Karpas-422 (cell line): Measurements from ENCODE around the gene ATP23. TPM values are rescaled to one million over a fixed set of nuclear protein-coding genes. Genes with fewer than 3 reads are reported as not detected.

ENCODE experiments used
- DNase-seq: peaks from one replicate; pipeline ENCODE4 v3.0.0-alpha.2; 2015
- H2AFZ ChIP-seq: fragments of 200-600 bp; sonication (generic); 2 replicates; pipeline ENCODE4 v1.6.1; 2014; ENCODE audit warnings: antibody characterized with exemption, low read length, mixed read lengths
- H3K27ac ChIP-seq: fragments of 200-600 bp; sonication (generic); 2 replicates; pipeline ENCODE4 v1.5.1; 2014; ENCODE audit warnings: mild to moderate bottlenecking, low read length, moderate library complexity
- H3K27me3 ChIP-seq: fragments of 200-600 bp; sonication (generic); 2 replicates; pipeline ENCODE4 v1.6.1; 2014; ENCODE audit warnings: low read length, mixed read lengths
- H3K36me3 ChIP-seq: fragments of 200-600 bp; sonication (generic); 2 replicates; pipeline ENCODE4 v1.6.1; 2014; ENCODE audit warnings: low read length, mixed read lengths; ENCODE audit not compliant: insufficient read depth
- H3K4me1 ChIP-seq: fragments of 200-600 bp; sonication (generic); 2 replicates; pipeline ENCODE4 v1.6.1; 2014; ENCODE audit warnings: mild to moderate bottlenecking, low read length, mixed read lengths
- H3K4me2 ChIP-seq: fragments of 200-600 bp; sonication (generic); 2 replicates; pipeline ENCODE4 v1.6.1; 2014; ENCODE audit warnings: low read length, low read depth, mild to moderate bottlenecking; ENCODE audit not compliant: poor library complexity, severe bottlenecking
- H3K4me3 ChIP-seq: fragments of 200-600 bp; sonication (generic); 2 replicates; pipeline ENCODE4 v1.5.1; 2014; ENCODE audit warnings: mild to moderate bottlenecking, antibody characterized with exemption, low read length, mixed read lengths
- H3K79me2 ChIP-seq: fragments of 200-600 bp; sonication (generic); 2 replicates; pipeline ENCODE4 v1.6.1; 2014; ENCODE audit warnings: mild to moderate bottlenecking, low read length, mixed read lengths
- H3K9ac ChIP-seq: fragments of 200-600 bp; sonication (generic); 2 replicates; pipeline ENCODE4 v1.6.0; 2014; ENCODE audit warnings: low read length
- H3K9me2 ChIP-seq: fragments of 200-600 bp; sonication (generic), shearing (Covaris generic); replicated peaks from 2 replicates; pipeline ENCODE4 v1.6.0; 2014; ENCODE audit warnings: mild to moderate bottlenecking, low read length, moderate library complexity; ENCODE audit not compliant: insufficient read depth
- H3K9me3 ChIP-seq: fragments of 300-700, 200-600 bp; sonication (generic); 2 replicates; pipeline ENCODE4 v1.6.1; 2014; ENCODE audit warnings: low read length, mixed read lengths
- H4K20me1 ChIP-seq: fragments of 200-600 bp; sonication (generic); 2 replicates; pipeline ENCODE4 v1.6.1; 2014; ENCODE audit warnings: mild to moderate bottlenecking, antibody characterized with exemption, low read length, low read depth; ENCODE audit not compliant: insufficient read depth
- total RNA-seq: library from RNA; depleted of rRNA; stranded (reverse); fragments of >200 nt; shearing (Covaris generic); gene quantifications from 2 replicates; pipeline ENCODE4 v1.2.3, GENCODE V29; 2014; ENCODE audit warnings: low replicate concordance

The ATP23 gene
- total RNA-seq, 1 experiment from 2014 or later, result 36.3 TPM

- H3K9me3 ChIP-seq, result no peaks in the 10 kb centered on the region
- H3K4me3 ChIP-seq, result peak overlapping the region; percentile 98
- peaks cover 8% of the 10 kb centered on the region; the same call in 1 of the 2 replicates for H3K79me2 ChIP-seq
- peak overlapping the region; percentile 70 for H3K27ac ChIP-seq
- H3K4me2 ChIP-seq, result peak overlapping the region; percentile 85
- 0 out of 2 replicates have a peak overlapping the region, but pooled peaks have one; percentile 16 for H2AFZ ChIP-seq
- peak overlapping the region; percentile 72 for H3K9ac ChIP-seq
- no peak for DNase-seq
- peaks cover 40% of the 10 kb centered on the region for H3K4me1 ChIP-seq
- H3K27me3 ChIP-seq, result no peaks in the 10 kb centered on the region
- H3K9me2 ChIP-seq, result no peaks in the 10 kb centered on the region
- no peaks in the 10 kb centered on the region for H4K20me1 ChIP-seq
- no peaks in the 10 kb centered on the region for H3K36me3 ChIP-seq
These were observed 527 bp upstream of the ATP23 start for GRCh38 chr12:57940915-57941164.

- Histone ChIP-seq H3K36me3 (no peaks in the 10 kb centered on the region), H3K9ac (no peak overlapping the region), H3K4me3 (no peak overlapping the region), H3K27me3 (no peaks in the 10 kb centered on the region), H2AFZ (no peak overlapping the region), H3K9me3 (no peaks in the 10 kb centered on the region), H4K20me1 (no peaks in the 10 kb centered on the region), H3K4me2 (no peak overlapping the region), H3K27ac (no peak overlapping the region), H3K9me2 (no peaks in the 10 kb centered on the region), H3K79me2 (peaks cover 8% of the 10 kb centered on the region; the same call in 1 of the 2 replicates), H3K4me1 (peaks cover 35% of the 10 kb centered on the region)
- no peak for DNase-seq
These were observed 2.2 kb downstream of the ATP23 start for GRCh38 chr12:57943438-57944080.

- Histone ChIP-seq H3K9me3 (no peaks in the 10 kb centered on the region), H3K4me3 (no peak overlapping the region), H3K4me2 (no peak overlapping the region), H3K9me2 (no peaks in the 10 kb centered on the region), H3K79me2 (peaks cover 8% of the 10 kb centered on the region; the same call in 1 of the 2 replicates), H3K4me1 (peaks cover 35% of the 10 kb centered on the region), H3K36me3 (no peaks in the 10 kb centered on the region), H2AFZ (no peak overlapping the region), H4K20me1 (no peaks in the 10 kb centered on the region), H3K27me3 (no peaks in the 10 kb centered on the region), H3K9ac (no peak overlapping the region), H3K27ac (no peak overlapping the region)
- DNase-seq, result no peak
These were observed 3.1 kb downstream of the ATP23 start for GRCh38 chr12:57944313-57945023.

GRCh38 chr12:57952766-57953165 lies 11.4 kb downstream of the ATP23 start:
- no peaks in the 10 kb centered on the region for H4K20me1 ChIP-seq
- no peak overlapping the region for H3K4me3 ChIP-seq
- no peak overlapping the region for H3K4me2 ChIP-seq
- no peaks in the 10 kb centered on the region for H3K9me2 ChIP-seq
- no peak for DNase-seq
- no peak overlapping the region for H3K9ac ChIP-seq
- peaks cover 4% of the 10 kb centered on the region; the same call in 1 of the 2 replicates for H3K36me3 ChIP-seq
- H3K27me3 ChIP-seq, result no peaks in the 10 kb centered on the region
- no peaks in the 10 kb centered on the region for H3K4me1 ChIP-seq
- no peak overlapping the region for H2AFZ ChIP-seq
- no peak overlapping the region for H3K27ac ChIP-seq
- H3K9me3 ChIP-seq, result no peaks in the 10 kb centered on the region
- no peaks in the 10 kb centered on the region for H3K79me2 ChIP-seq

- H3K4me3 ChIP-seq, result no peak overlapping the region
- no peak for DNase-seq
- H3K36me3 ChIP-seq, result peaks cover 4% of the 10 kb centered on the region; the same call in 1 of the 2 replicates
- no peak overlapping the region for H2AFZ ChIP-seq
- no peaks in the 10 kb centered on the region for H3K9me2 ChIP-seq
- no peaks in the 10 kb centered on the region for H3K9me3 ChIP-seq
- no peaks in the 10 kb centered on the region for H3K27me3 ChIP-seq
- no peaks in the 10 kb centered on the region for H3K79me2 ChIP-seq
- no peaks in the 10 kb centered on the region for H4K20me1 ChIP-seq
- no peak overlapping the region for H3K27ac ChIP-seq
- H3K4me2 ChIP-seq, result no peak overlapping the region
- no peaks in the 10 kb centered on the region for H3K4me1 ChIP-seq
- no peak overlapping the region for H3K9ac ChIP-seq
These were observed 13.4 kb downstream of the ATP23 start for GRCh38 chr12:57954768-57955167.

GRCh38 chr12:57958061-57958657 lies 16.8 kb downstream of the ATP23 start:
- DNase-seq, result no peak
- H3K4me2 ChIP-seq, result no peak overlapping the region
- no peaks in the 10 kb centered on the region for H3K79me2 ChIP-seq
- no peak overlapping the region for H3K4me3 ChIP-seq
- no peaks in the 10 kb centered on the region for H3K9me2 ChIP-seq
- no peaks in the 10 kb centered on the region for H3K27me3 ChIP-seq
- H3K36me3 ChIP-seq, result peaks cover 4% of the 10 kb centered on the region; the same call in 1 of the 2 replicates
- no peaks in the 10 kb centered on the region for H3K9me3 ChIP-seq
- no peak overlapping the region for H3K27ac ChIP-seq
- H3K4me1 ChIP-seq, result no peaks in the 10 kb centered on the region
- H2AFZ ChIP-seq, result no peak overlapping the region
- H4K20me1 ChIP-seq, result no peaks in the 10 kb centered on the region
- H3K9ac ChIP-seq, result no peak overlapping the region

DNA sequence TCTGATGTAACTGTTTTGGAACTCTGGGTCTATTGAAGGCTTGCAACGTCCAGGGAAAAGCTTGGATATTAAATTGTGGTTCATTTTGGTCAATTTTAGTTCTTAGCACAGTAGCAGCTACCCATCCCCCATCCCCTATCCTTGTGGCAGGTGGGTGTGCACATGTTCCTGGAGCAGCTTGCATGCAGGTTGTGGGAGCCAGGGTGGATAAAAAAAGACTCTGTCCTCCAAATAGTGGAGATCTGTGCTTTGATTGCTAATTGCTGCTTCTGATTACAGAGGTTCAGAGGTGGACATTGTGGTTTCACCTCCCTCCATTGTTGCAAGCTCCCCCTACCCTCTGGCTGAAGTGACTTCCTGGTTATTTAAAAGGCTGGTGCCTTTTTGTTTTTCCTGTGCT lies 23.1 kb downstream of the ATP23 start:
- Histone ChIP-seq H3K27ac (no peak overlapping the region), H3K9ac (no peak overlapping the region), H2AFZ (no peak overlapping the region), H4K20me1 (no peaks in the 10 kb centered on the region), H3K27me3 (no peaks in the 10 kb centered on the region), H3K9me2 (no peaks in the 10 kb centered on the region), H3K79me2 (no peaks in the 10 kb centered on the region), H3K9me3 (no peaks in the 10 kb centered on the region; the same call in 1 of the 2 replicates), H3K4me2 (no peak overlapping the region), H3K4me3 (no peak overlapping the region), H3K36me3 (no peaks in the 10 kb centered on the region), H3K4me1 (no peaks in the 10 kb centered on the region)
- DNase-seq, result no peak

- Histone ChIP-seq H3K36me3 (no peaks in the 10 kb centered on the region), H3K9ac (no peak overlapping the region), H3K4me3 (no peak overlapping the region), H3K4me2 (no peak overlapping the region), H3K27ac (no peak overlapping the region), H3K4me1 (no peaks in the 10 kb centered on the region), H2AFZ (no peak overlapping the region), H4K20me1 (no peaks in the 10 kb centered on the region), H3K27me3 (no peaks in the 10 kb centered on the region), H3K9me2 (no peaks in the 10 kb centered on the region), H3K9me3 (no peaks in the 10 kb centered on the region; the same call in 1 of the 2 replicates), H3K79me2 (no peaks in the 10 kb centered on the region)
- DNase-seq, result no peak
These were observed 24.4 kb downstream of the ATP23 start for GRCh38 chr12:57965766-57966165.
